Left cardiac atrium (tissue), 4 donors: ENCODE results near the gene SLIT3. TPM values are rescaled to one million over a fixed set of nuclear protein-coding genes. Genes with fewer than 3 reads are reported as not detected.

Source experiments
- ATAC-seq, 2 donors: fragments of 200-7000 bp; cut with Tn5 transposase; one replicate each; pipeline ENCODE4 v1.9.1; 2020; ENCODE audit warnings: mild to moderate bottlenecking in 2 of 2, moderate library complexity in 2 of 2
- DNase-seq: peaks from one replicate; pipeline ENCODE4 v3.0.0-alpha.2; 2020
- intact Hi-C, 2 donors: fragments of 100-400 bp; cut with DNase I; formaldehyde crosslinking; loops; one replicate each; pipeline versions ENCODE4 v1.14.1 to v1.15.1; 2022 to 2023
- total RNA-seq, 2 donors: library from RNA; stranded (reverse); fragmentation: NEBNext Ultra II Directional; extraction: Animal tissue kit (Norgen Biotek cat#: 25700); gene quantifications; one replicate each; pipeline ENCODE4 v1.2.1, GENCODE V29; 2021
- donor health status: DM: no; HTN: yes; CAD: no.
- donor health status: DM: no; HTN: yes; CAD: no; lungs with severe emphysema.
- donor health status: DM: yes; HTN: yes; CAD: no.
- donor health status: Dilated cardiomyopathy.

Gene SLIT3
- total RNA-seq, 2 donors from 2014 or later = 71.1 to 117 TPM

- ATAC-seq (no peak), DNase-seq (no peak)
- intact Hi-C loops = loop anchor here in 1 of 2 donors (5.0 to 10.0 kb wide), 3 partner anchors 243 to 630 kb away; no protein-coding TSS in a partner anchor
Observed at GRCh38 chr5:169301986-169302385, 1.0 kb upstream of the SLIT3 start.

- DNase-seq (peak; percentile 35), ATAC-seq (peak in 1 of 2 donors; percentile 8)
- intact Hi-C loops = loop anchor here in 1 of 2 donors (5.0 to 10.0 kb wide), 3 partner anchors 243 to 629 kb away; no protein-coding TSS in a partner anchor
Observed at GRCh38 chr5:169301386-169301934, 521 bp upstream of the SLIT3 start.

GRCh38 chr5:169299663-169300467, 1.1 kb downstream of the SLIT3 start:
- peak; percentile 21 to 38 for ATAC-seq
- intact Hi-C loops = loop anchor here in 1 of 2 donors (5.0 to 10.0 kb wide), 3 partner anchors 245 to 628 kb away; no protein-coding TSS in a partner anchor
- no peak for DNase-seq

GRCh38 chr5:169299191-169299662, 1.7 kb downstream of the SLIT3 start:
- no peak for DNase-seq
- intact Hi-C loops = no loop called here
- peak in 1 of 2 donors; percentile 3 for ATAC-seq

- DNase-seq = no peak
- intact Hi-C loops = no loop called here
- ATAC-seq = no peak
Observed at GRCh38 chr5:169298193-169298592, 2.7 kb downstream of the SLIT3 start.

GRCh38 chr5:169296419-169297143, 4.4 kb downstream of the SLIT3 start:
- ATAC-seq (peak; percentile 4 to 42), DNase-seq (peak; percentile 39)
- intact Hi-C loops = no loop called here

GRCh38 chr5:169295306-169295705, 5.6 kb downstream of the SLIT3 start:
- no peak for DNase-seq
- intact Hi-C loops = no loop called here
- no peak for ATAC-seq

- DNase-seq (no peak), ATAC-seq (no peak)
- intact Hi-C loops = no loop called here
Observed at GRCh38 chr5:169294621-169295020, 6.3 kb downstream of the SLIT3 start.

GRCh38 chr5:169291877-169292276, 9.1 kb downstream of the SLIT3 start:
- ATAC-seq (no peak), DNase-seq (no peak)
- intact Hi-C loops = no loop called here

GRCh38 chr5:169290895-169291294, 10.0 kb downstream of the SLIT3 start:
- intact Hi-C loops = no loop called here
- ATAC-seq (peak in 1 of 2 donors; percentile 64), DNase-seq (peak; percentile 39)

- ATAC-seq (no peak), DNase-seq (no peak)
- intact Hi-C loops = no loop called here
Observed at GRCh38 chr5:169289520-169289919, 11.4 kb downstream of the SLIT3 start.

GRCh38 chr5:169288066-169288930, 12.6 kb downstream of the SLIT3 start:
- no peak for ATAC-seq
- no peak for DNase-seq
- intact Hi-C loops = no loop called here

- ATAC-seq = no peak
- intact Hi-C loops = no loop called here
- DNase-seq = no peak
Observed at GRCh38 chr5:169287529-169287928, 13.4 kb downstream of the SLIT3 start.

- intact Hi-C loops = no loop called here
- DNase-seq (peak; percentile 48), ATAC-seq (peak; percentile 79 to 83)
Observed at GRCh38 chr5:169286572-169287300, 14.2 kb downstream of the SLIT3 start.

- DNase-seq (no peak), ATAC-seq (no peak)
- intact Hi-C loops = no loop called here
Observed at GRCh38 chr5:169283887-169284286, 17.1 kb downstream of the SLIT3 start.

- no peak for DNase-seq
- ATAC-seq = no peak
- intact Hi-C loops = no loop called here
Observed at GRCh38 chr5:169281625-169282024, 19.3 kb downstream of the SLIT3 start.

GRCh38 chr5:169280696-169281095, 20.2 kb downstream of the SLIT3 start:
- ATAC-seq = no peak
- intact Hi-C loops = no loop called here
- DNase-seq = no peak

- ATAC-seq (peak; percentile 70 to 84), DNase-seq (peak; percentile 41)
- intact Hi-C loops = no loop called here
Observed at GRCh38 chr5:169280286-169280685, 20.7 kb downstream of the SLIT3 start.
